Activated naive CD8-positive, alpha-beta T cell treated with anti-CD3 and anti-CD28 coated beads, Interleukin-2, amount 10 ng/mL, durations not matched to agents 7 days and 5 days (primary cell): ENCODE measurements around the gene DNM3. TPM values are rescaled to one million over a fixed set of nuclear protein-coding genes. Genes with fewer than 3 reads are reported as not detected.

Experiments used
- ATAC-seq: fragments of 150-1000 bp; cut with Tn5 transposase; one replicate; pipeline ENCODE4 v1.10.0; 2021; ENCODE audit warnings: low read depth, moderate library complexity
- POLR2A ChIA-PET: fragments of 350-600 bp; sonication (Branson Sonifier 250); formaldehyde crosslinking; loops from one replicate; lab custom pipeline; 2021; ENCODE audit warnings: antibody characterized with exemption; lab: Charles Lee
- DNase-seq: peaks from one replicate; pipeline ENCODE4 v3.0.0; 2021
- H3K27ac Mint-ChIP-seq: one replicate; pipeline ENCODE4 v1.8.0; 2022; ENCODE audit warnings: mild to moderate bottlenecking, mixed read lengths
- H3K27me3 Mint-ChIP-seq: one replicate; pipeline ENCODE4 v1.8.0; 2022; ENCODE audit warnings: mild to moderate bottlenecking, moderate library complexity, mixed read lengths
- H3K36me3 Mint-ChIP-seq: one replicate; pipeline ENCODE4 v1.8.0; 2021; ENCODE audit warnings: mild to moderate bottlenecking, mixed read lengths
- H3K4me1 Mint-ChIP-seq: one replicate; pipeline ENCODE4 v1.8.0; 2021; ENCODE audit warnings: mixed read lengths
- H3K4me3 Mint-ChIP-seq: one replicate; pipeline ENCODE4 v1.8.0; 2022; ENCODE audit warnings: mild to moderate bottlenecking, moderate library complexity, mixed read lengths
- H3K9me3 Mint-ChIP-seq: one replicate; pipeline ENCODE4 v1.8.0; 2021; ENCODE audit warnings: mixed read lengths
- total RNA-seq, 2 experiments: library from RNA; stranded (reverse); gene quantifications; one replicate each; pipeline ENCODE4 v1.2.3, GENCODE V29; 2021

Gene DNM3
- total RNA-seq, 2 experiments from 2014 or later = 2.0 to 2.4 TPM

DNA sequence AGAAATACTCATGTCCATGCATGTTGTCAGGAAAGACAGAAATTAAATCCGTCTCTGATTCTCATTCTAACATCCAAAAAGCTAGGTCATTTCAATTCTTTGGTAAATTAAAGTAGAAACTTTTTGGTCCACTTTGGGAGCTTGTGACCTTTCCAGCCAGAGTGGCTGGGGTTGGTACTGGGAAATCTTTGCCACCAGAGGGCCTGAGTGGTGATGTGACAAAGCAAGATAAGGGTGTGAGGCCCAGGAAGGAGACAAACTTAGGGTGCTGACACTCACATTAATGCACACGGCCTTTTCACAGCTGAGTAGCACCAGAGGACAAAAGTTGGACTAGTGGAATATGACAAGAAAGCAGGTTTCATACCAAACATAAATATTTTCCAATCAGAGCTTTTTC lies 144.3 kb downstream of the DNM3 start:
- ATAC-seq (no peak), DNase-seq (no peak)
- no peak overlapping the region for H3K4me3 Mint-ChIP-seq
- no peaks in the 10 kb centered on the region for H3K36me3 Mint-ChIP-seq
- H3K9me3 Mint-ChIP-seq = no peaks in the 10 kb centered on the region
- peaks cover 4% of the 10 kb centered on the region for H3K27me3 Mint-ChIP-seq
- POLR2A ChIA-PET = no interaction called here
- no peak overlapping the region for H3K27ac Mint-ChIP-seq
- H3K4me1 Mint-ChIP-seq = peaks cover 1% of the 10 kb centered on the region

DNA sequence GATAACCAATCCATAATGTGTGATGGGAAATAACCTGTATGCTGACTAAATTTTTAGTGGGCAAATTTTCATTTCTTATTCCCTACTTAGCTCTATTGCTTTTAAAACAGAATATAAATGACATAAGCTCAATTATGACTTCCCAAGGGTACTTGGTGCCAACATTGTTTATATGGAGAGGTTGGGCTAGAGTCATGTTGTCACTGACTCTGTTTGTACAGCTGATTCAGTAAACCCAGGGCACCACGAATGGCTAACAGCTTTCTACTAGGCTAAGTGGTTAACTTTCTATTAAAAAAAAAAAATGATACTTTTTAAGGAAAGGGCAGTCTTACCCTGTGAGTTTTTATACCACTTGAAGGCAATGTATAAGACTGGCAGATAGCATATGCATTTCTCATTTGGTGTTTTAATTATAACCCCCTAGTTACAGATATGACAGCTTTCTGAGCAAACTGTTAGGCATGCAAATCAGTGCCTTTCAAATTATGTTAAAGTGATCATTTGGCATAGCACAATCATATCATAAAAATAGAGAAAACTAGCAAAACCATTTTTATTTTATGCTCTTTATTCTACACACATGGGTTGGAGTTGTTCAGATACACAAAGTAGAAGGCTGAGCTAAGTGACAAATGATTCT lies 147.1 kb downstream of the DNM3 start:
- Mint-ChIP-seq H3K9me3 (no peaks in the 10 kb centered on the region), H3K36me3 (no peaks in the 10 kb centered on the region), H3K27me3 (peaks cover 5% of the 10 kb centered on the region), H3K4me1 (peaks cover 1% of the 10 kb centered on the region), H3K27ac (no peak overlapping the region), H3K4me3 (no peak overlapping the region)
- POLR2A ChIA-PET = no interaction called here
- DNase-seq (no peak), ATAC-seq (no peak)

- Mint-ChIP-seq H3K9me3 (no peaks in the 10 kb centered on the region), H3K4me1 (no peaks in the 10 kb centered on the region), H3K36me3 (no peaks in the 10 kb centered on the region), H3K27ac (no peak overlapping the region), H3K4me3 (no peak overlapping the region), H3K27me3 (peaks cover 6% of the 10 kb centered on the region)
- POLR2A ChIA-PET = no interaction called here
- ATAC-seq (no peak), DNase-seq (no peak)
Observed at GRCh38 chr1:171990371-171990770, 149.1 kb downstream of the DNM3 start.

GRCh38 chr1:171994293-171994692 lies 153.0 kb downstream of the DNM3 start:
- POLR2A ChIA-PET = interaction anchor here (0.7 kb wide), 1 partner anchor 201 kb away, joined by 5 read pairs; no protein-coding TSS in a partner anchor
- Mint-ChIP-seq H3K27me3 (peaks cover 6% of the 10 kb centered on the region), H3K4me3 (no peak overlapping the region), H3K4me1 (no peaks in the 10 kb centered on the region), H3K36me3 (no peaks in the 10 kb centered on the region), H3K27ac (no peak overlapping the region), H3K9me3 (no peaks in the 10 kb centered on the region)
- ATAC-seq = no peak
- DNase-seq = no peak

- POLR2A ChIA-PET = interaction anchor here (0.7 kb wide), 1 partner anchor 445 kb away, joined by 6 read pairs; no protein-coding TSS in a partner anchor
- peaks cover 3% of the 10 kb centered on the region for H3K27me3 Mint-ChIP-seq
- DNase-seq (no peak), ATAC-seq (no peak)
- no peak overlapping the region for H3K4me3 Mint-ChIP-seq
- no peaks in the 10 kb centered on the region for H3K9me3 Mint-ChIP-seq
- H3K36me3 Mint-ChIP-seq = no peaks in the 10 kb centered on the region
- H3K4me1 Mint-ChIP-seq = no peaks in the 10 kb centered on the region
- H3K27ac Mint-ChIP-seq = no peak overlapping the region
Observed at GRCh38 chr1:171995573-171995972, 154.3 kb downstream of the DNM3 start.

DNA sequence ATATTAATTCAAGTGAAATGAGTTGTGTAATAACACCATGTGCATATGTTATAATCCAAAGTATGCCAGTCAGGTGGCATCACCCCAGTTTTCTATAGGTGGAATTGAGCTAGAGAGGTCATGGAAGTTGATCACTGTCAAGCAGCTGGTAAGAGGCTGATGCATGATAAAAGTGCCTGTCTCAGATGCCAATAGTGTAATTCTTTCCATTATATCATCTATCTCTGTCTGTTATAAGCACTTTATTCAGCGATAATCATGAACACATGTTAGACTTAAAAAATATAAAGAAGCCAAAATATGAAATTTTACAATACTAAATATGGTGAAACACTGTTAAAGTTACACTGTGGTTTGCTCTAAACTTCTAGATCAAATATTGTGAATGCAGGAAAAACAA lies 156.6 kb downstream of the DNM3 start:
- H3K36me3 Mint-ChIP-seq = no peaks in the 10 kb centered on the region
- H3K27ac Mint-ChIP-seq = no peak overlapping the region
- POLR2A ChIA-PET = no interaction called here
- no peaks in the 10 kb centered on the region for H3K9me3 Mint-ChIP-seq
- no peaks in the 10 kb centered on the region for H3K4me1 Mint-ChIP-seq
- ATAC-seq = no peak
- peaks cover 3% of the 10 kb centered on the region for H3K27me3 Mint-ChIP-seq
- no peak for DNase-seq
- H3K4me3 Mint-ChIP-seq = no peak overlapping the region

- no peak for ATAC-seq
- H3K36me3 Mint-ChIP-seq = no peaks in the 10 kb centered on the region
- H3K9me3 Mint-ChIP-seq = no peaks in the 10 kb centered on the region
- H3K4me1 Mint-ChIP-seq = peaks cover 1% of the 10 kb centered on the region
- no peak overlapping the region for H3K27ac Mint-ChIP-seq
- POLR2A ChIA-PET = no interaction called here
- H3K27me3 Mint-ChIP-seq = no peaks in the 10 kb centered on the region
- no peak overlapping the region for H3K4me3 Mint-ChIP-seq
- DNase-seq = no peak
Observed at GRCh38 chr1:171998711-171999110, 157.4 kb downstream of the DNM3 start.

GRCh38 chr1:171999756-172000155 lies 158.5 kb downstream of the DNM3 start:
- Mint-ChIP-seq H3K36me3 (no peaks in the 10 kb centered on the region), H3K27ac (no peak overlapping the region), H3K9me3 (no peaks in the 10 kb centered on the region), H3K4me1 (peaks cover 5% of the 10 kb centered on the region), H3K4me3 (no peak overlapping the region), H3K27me3 (no peaks in the 10 kb centered on the region)
- DNase-seq (no peak), ATAC-seq (no peak)
- POLR2A ChIA-PET = no interaction called here

DNA sequence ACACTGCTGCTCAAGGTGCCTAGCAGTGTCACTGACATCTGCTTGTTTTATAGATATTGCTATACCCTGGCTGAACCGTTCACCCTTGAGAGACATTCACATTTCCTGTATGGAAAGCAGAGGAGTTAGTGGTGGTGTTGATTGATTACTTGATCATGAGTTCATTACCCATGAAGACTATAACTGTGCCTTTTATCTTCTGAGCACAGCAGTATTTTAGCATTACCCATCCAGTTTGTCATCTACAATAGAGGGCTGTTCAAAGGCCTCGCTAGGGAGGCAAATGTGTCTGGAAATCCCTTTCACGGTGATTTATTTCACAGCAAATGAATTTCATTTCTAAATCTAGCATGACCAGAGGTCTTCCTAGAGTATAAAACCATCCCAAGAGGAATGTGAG lies 160.0 kb downstream of the DNM3 start:
- Mint-ChIP-seq H3K27ac (no peak overlapping the region), H3K4me3 (no peak overlapping the region), H3K36me3 (no peaks in the 10 kb centered on the region), H3K27me3 (no peaks in the 10 kb centered on the region), H3K9me3 (no peaks in the 10 kb centered on the region), H3K4me1 (peaks cover 5% of the 10 kb centered on the region)
- ATAC-seq = no peak
- POLR2A ChIA-PET = no interaction called here
- no peak for DNase-seq

GRCh38 chr1:172002725-172003345 lies 161.5 kb downstream of the DNM3 start:
- POLR2A ChIA-PET = no interaction called here
- H3K4me1 Mint-ChIP-seq = peaks cover 6% of the 10 kb centered on the region
- H3K27me3 Mint-ChIP-seq = no peaks in the 10 kb centered on the region
- no peak overlapping the region for H3K27ac Mint-ChIP-seq
- H3K36me3 Mint-ChIP-seq = no peaks in the 10 kb centered on the region
- DNase-seq (no peak), ATAC-seq (no peak)
- no peaks in the 10 kb centered on the region for H3K9me3 Mint-ChIP-seq
- H3K4me3 Mint-ChIP-seq = no peak overlapping the region

GRCh38 chr1:172003766-172004530 lies 162.7 kb downstream of the DNM3 start:
- Mint-ChIP-seq H3K9me3 (no peaks in the 10 kb centered on the region), H3K4me3 (no peak overlapping the region), H3K4me1 (peaks cover 6% of the 10 kb centered on the region), H3K27ac (no peak overlapping the region), H3K36me3 (no peaks in the 10 kb centered on the region), H3K27me3 (no peaks in the 10 kb centered on the region)
- ATAC-seq (no peak), DNase-seq (no peak)
- POLR2A ChIA-PET = no interaction called here

GRCh38 chr1:172004671-172005070 lies 163.4 kb downstream of the DNM3 start:
- Mint-ChIP-seq H3K36me3 (no peaks in the 10 kb centered on the region), H3K9me3 (no peaks in the 10 kb centered on the region), H3K27ac (no peak overlapping the region), H3K4me1 (peaks cover 6% of the 10 kb centered on the region), H3K27me3 (no peaks in the 10 kb centered on the region), H3K4me3 (no peak overlapping the region)
- POLR2A ChIA-PET = no interaction called here
- ATAC-seq (no peak), DNase-seq (no peak)

DNA sequence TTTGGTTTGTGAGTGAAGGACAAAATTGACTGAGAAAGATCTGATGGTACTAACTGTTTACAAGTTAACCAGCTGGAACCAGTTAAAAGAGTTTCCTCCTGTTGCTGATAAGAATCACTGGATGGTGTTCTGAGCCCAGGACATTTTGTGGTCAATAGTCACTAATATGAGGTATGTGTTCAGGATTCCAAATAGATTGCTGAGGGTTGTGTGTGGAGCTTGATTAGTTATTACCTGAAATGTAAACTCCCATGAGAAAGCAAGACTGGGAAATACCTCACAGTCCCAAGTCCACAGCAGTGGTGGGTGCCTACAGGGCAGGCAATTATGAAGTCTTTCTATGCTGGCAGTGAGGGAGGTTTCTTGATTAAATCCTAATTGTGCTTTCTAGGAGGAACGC lies 164.6 kb downstream of the DNM3 start:
- Mint-ChIP-seq H3K36me3 (peaks cover 2% of the 10 kb centered on the region), H3K27me3 (no peaks in the 10 kb centered on the region), H3K9me3 (peaks cover 1% of the 10 kb centered on the region), H3K27ac (no peak overlapping the region), H3K4me1 (peaks cover 6% of the 10 kb centered on the region), H3K4me3 (no peak overlapping the region)
- ATAC-seq = no peak
- POLR2A ChIA-PET = no interaction called here
- DNase-seq = no peak

DNA sequence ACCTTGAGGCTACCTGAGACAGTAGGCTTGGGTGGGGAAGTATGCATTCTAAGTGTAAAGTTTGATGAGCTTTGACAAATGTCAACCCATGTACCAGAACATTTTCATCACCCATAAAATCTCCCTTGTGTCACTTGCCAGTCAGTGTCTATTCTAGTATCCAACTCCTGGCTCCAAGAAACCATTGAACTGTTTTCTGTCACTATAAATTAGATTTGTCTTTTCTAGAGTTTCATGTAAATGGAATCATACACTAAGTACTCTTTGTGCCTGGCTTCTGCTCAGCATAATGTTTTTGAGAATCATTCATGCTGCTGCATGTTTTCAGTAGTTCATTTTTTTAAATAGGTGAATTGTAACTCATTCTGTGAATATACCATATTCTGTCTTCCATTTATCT lies 165.4 kb downstream of the DNM3 start:
- H3K27ac Mint-ChIP-seq = no peak overlapping the region
- ATAC-seq = no peak
- no peak for DNase-seq
- POLR2A ChIA-PET = no interaction called here
- peaks cover 5% of the 10 kb centered on the region for H3K9me3 Mint-ChIP-seq
- H3K36me3 Mint-ChIP-seq = peaks cover 2% of the 10 kb centered on the region
- peaks cover 6% of the 10 kb centered on the region for H3K4me1 Mint-ChIP-seq
- no peaks in the 10 kb centered on the region for H3K27me3 Mint-ChIP-seq
- no peak overlapping the region for H3K4me3 Mint-ChIP-seq
